Skeletal muscle tissue (tissue), 4 donors: ENCODE measurements around the gene RNF213. TPM values are rescaled to one million over a fixed set of nuclear protein-coding genes. Genes with fewer than 3 reads are reported as not detected.
"Not testable (repeated sequence)": the region's sequence is repeated elsewhere in the genome, so short reads cannot be mapped to it uniquely, and the experiment has no call there.

Experiments
- H3K27ac ChIP-seq: one replicate; pipeline ENCODE4 v1.7.0; 2013; ENCODE audit warnings: mild to moderate bottlenecking, low read depth, low read length, inconsistent platforms
- H3K27me3 ChIP-seq, 3 donors: one replicate each; pipeline ENCODE4 v1.7.0; 2013; ENCODE audit warnings: low read length in 3 of 3; ENCODE audit not compliant: control insufficient read depth in 3 of 3, insufficient read depth in 3 of 3
- H3K36me3 ChIP-seq, 3 donors: one replicate each; pipeline ENCODE4 v1.7.0; 2013; ENCODE audit warnings: low read length in 3 of 3; ENCODE audit not compliant: control insufficient read depth in 3 of 3, insufficient read depth in 3 of 3
- H3K4me1 ChIP-seq, 3 donors: one replicate each; pipeline ENCODE4 v1.7.0; 2013; ENCODE audit warnings: low read length in 3 of 3, mild to moderate bottlenecking in 3 of 3; ENCODE audit not compliant: control insufficient read depth in 3 of 3, insufficient read depth in 3 of 3
- H3K4me3 ChIP-seq, 3 donors: one replicate each; pipeline ENCODE4 v1.7.0; 2013; ENCODE audit warnings: low read length in 3 of 3
- H3K9ac ChIP-seq, 3 donors: one replicate each; pipeline ENCODE4 v1.7.0; 2013; ENCODE audit warnings: low read length in 3 of 3, mild to moderate bottlenecking in 3 of 3, moderate library complexity in 2 of 3, low read depth in 1 of 3
- H3K9me3 ChIP-seq, 3 donors: one replicate each; pipeline ENCODE4 v1.7.0; 2013; ENCODE audit warnings: low read length in 3 of 3; ENCODE audit not compliant: control insufficient read depth in 3 of 3
- total RNA-seq: library from RNA; depleted of rRNA; stranded (reverse); fragments of >200 nt; gene quantifications from one replicate; pipeline ENCODE4 v1.2.3, GENCODE V29; 2014
- donor health status: Osteomylitis.

Gene RNF213
- total RNA-seq, 1 donor from 2014 or later, result 63.2 TPM

- H3K4me3 ChIP-seq, result no peak overlapping the region
- no peaks in the 10 kb centered on the region for H3K9me3 ChIP-seq
- H3K4me1 ChIP-seq, result no peaks in the 10 kb centered on the region
- no peaks in the 10 kb centered on the region for H3K27me3 ChIP-seq
- H3K27ac ChIP-seq, result no peak overlapping the region
- H3K36me3 ChIP-seq, result peaks cover 53 to 60% (median 57%) of the 10 kb centered on the region in 3 donors
- H3K9ac ChIP-seq, result no peak overlapping the region
Observed at GRCh38 chr17:80312621-80313135, 52.0 kb downstream of the RNF213 start.

DNA sequence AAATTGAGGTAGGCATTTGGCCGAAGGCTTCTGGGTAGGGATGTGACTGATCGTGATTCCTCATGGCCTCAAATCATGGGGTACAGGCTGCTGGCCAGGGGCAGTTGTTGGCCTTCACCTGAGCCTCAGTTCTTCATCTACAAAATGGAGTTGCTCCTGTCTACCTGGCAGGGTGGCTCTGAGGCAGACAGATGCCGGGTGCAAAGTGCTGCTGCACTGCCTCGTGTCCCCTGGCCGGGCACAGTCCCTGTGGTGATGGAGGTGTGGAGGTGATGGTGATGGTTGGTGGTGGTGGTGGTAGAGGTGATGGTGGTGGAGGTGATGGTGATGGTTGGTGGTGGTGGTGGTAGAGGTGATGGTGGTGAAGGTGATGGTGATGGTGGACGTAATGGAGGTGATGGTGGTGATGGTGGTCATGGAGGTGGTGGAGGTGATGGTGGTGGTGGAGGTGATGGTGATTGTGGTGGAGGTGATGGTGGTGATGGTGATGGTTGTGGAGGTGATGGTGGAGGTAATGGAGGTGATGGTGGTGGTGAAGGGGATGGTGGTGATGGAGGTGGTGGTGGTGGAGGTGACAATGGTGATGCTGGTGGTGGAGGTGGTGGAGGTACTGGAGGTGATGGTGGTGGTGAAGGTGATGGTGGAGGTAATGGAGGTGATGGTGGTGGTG lies 52.6 kb downstream of the RNF213 start:
- Histone ChIP-seq H3K27ac (no peak overlapping the region), H3K4me1 (no peaks in the 10 kb centered on the region), H3K4me3 (no peak overlapping the region), H3K9me3 (no peaks in the 10 kb centered on the region), H3K36me3 (peaks cover 50 to 63% (median 55%) of the 10 kb centered on the region in 3 donors), H3K9ac (no peak overlapping the region), H3K27me3 (no peaks in the 10 kb centered on the region)

DNA sequence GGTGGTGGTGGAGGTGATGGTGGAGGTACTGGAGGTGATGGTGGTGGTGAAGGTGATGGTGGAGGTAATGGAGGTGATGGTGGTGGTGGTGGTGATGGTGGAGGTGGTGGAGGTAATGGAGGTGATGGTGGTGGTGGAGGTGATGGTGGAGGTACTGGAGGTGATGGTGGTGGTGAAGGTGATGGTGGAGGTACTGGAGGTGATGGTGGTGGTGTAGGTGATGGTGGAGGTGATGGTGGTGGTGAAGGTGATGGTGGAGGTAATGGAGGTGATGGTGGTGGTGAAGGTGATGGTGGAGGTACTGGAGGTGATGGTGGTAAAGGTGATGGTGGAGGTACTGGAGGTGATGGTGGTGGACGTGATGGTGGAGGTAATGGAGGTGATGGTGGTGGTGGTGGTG lies 53.3 kb downstream of the RNF213 start:
- H3K9ac ChIP-seq, H3K4me1 ChIP-seq, H3K27me3 ChIP-seq, H3K9me3 ChIP-seq, H3K27ac ChIP-seq, H3K4me3 ChIP-seq: not testable (repeated sequence)
- H3K36me3 ChIP-seq, result peaks cover 44 to 58% (median 52%) of the 10 kb centered on the region in 3 donors

DNA sequence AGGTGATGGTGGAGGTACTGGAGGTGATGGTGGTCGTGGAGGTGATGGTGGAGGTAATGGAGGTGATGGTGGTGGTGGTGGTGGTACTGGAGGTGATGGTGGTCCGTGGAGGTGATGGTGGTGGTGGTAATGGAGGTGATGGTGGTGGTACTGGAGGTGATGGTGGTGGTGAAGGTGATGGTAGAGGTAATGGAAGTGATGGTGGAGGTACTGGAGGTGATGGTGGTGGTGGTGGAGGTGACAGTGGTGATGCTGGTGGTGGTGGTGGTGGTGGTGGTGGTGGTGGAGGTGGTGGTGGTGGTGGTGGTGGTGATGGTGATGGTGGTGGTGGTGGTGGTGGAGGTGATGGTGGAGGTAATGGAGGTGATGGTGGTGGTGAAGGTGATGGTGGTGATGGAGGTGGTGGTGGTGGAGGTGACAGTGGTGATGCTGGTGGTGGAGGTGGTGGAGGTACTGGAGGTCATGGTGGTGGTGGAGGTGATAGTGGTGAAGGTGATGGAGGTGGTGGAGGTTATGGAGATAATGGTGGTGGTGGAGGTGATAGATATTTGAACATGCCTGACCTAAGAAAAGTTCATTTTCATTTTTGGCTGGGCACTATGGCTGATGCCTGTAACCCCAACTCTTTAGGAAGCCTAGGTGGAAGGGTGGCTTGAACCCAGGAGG lies 55.0 kb downstream of the RNF213 start:
- no peak overlapping the region for H3K9ac ChIP-seq
- H3K36me3 ChIP-seq, result peaks cover 49 to 57% (median 55%) of the 10 kb centered on the region in 3 donors
- H3K4me1 ChIP-seq, result peaks cover 0 to 11% (median 4%) of the 10 kb centered on the region in 3 donors
- no peak overlapping the region for H3K4me3 ChIP-seq
- H3K9me3 ChIP-seq, result no peaks in the 10 kb centered on the region
- H3K27ac ChIP-seq, result no peak overlapping the region
- no peaks in the 10 kb centered on the region for H3K27me3 ChIP-seq

GRCh38 chr17:80316431-80316830 lies 55.8 kb downstream of the RNF213 start:
- Histone ChIP-seq H3K9ac (no peak overlapping the region), H3K36me3 (peaks cover 46 to 57% (median 52%) of the 10 kb centered on the region in 3 donors), H3K9me3 (no peaks in the 10 kb centered on the region)

GRCh38 chr17:80316927-80317705 lies 56.5 kb downstream of the RNF213 start:
- Histone ChIP-seq H3K9me3 (no peaks in the 10 kb centered on the region), H3K27ac (no peak overlapping the region), H3K4me1 (peaks cover 0 to 11% (median 4%) of the 10 kb centered on the region in 3 donors), H3K36me3 (peaks cover 44 to 54% (median 51%) of the 10 kb centered on the region in 3 donors), H3K9ac (no peak overlapping the region), H3K27me3 (no peaks in the 10 kb centered on the region), H3K4me3 (no peak overlapping the region)

More at GRCh38 chr17:80316431-80316830, 55.8 kb downstream of the RNF213 start:
- H3K27me3 ChIP-seq, result no peaks in the 10 kb centered on the region
- H3K4me1 ChIP-seq, result peaks cover 0 to 11% (median 4%) of the 10 kb centered on the region in 3 donors
- H3K4me3 ChIP-seq, result no peak overlapping the region
- H3K27ac ChIP-seq, result no peak overlapping the region

DNA sequence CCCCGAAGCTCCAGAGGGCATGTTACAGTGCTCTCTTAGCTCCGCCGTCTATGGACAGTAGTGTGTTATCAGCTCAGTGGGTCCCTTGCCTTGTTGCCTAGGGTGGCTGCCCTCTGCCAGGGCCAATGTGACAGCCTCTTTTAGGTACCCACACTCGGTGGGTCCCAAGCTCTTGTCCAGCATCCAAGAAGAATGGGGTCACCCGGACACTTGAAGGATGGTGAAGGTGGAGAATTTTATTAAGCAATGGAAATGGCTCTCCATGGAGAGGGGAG lies 57.0 kb downstream of the RNF213 start:
- Histone ChIP-seq H3K36me3 (peaks cover 43 to 54% (median 53%) of the 10 kb centered on the region in 3 donors), H3K27ac (no peak overlapping the region), H3K9me3 (no peaks in the 10 kb centered on the region), H3K4me3 (no peak overlapping the region), H3K27me3 (no peaks in the 10 kb centered on the region), H3K9ac (no peak overlapping the region), H3K4me1 (peaks cover 0 to 11% (median 4%) of the 10 kb centered on the region in 3 donors)

- no peak overlapping the region for H3K27ac ChIP-seq
- H3K4me1 ChIP-seq, result peaks cover 0 to 11% (median 4%) of the 10 kb centered on the region in 3 donors
- no peak overlapping the region for H3K9ac ChIP-seq
- no peak overlapping the region for H3K4me3 ChIP-seq
- H3K36me3 ChIP-seq, result peaks cover 39 to 53% (median 52%) of the 10 kb centered on the region in 3 donors
- no peaks in the 10 kb centered on the region for H3K9me3 ChIP-seq
- H3K27me3 ChIP-seq, result no peaks in the 10 kb centered on the region
Observed at GRCh38 chr17:80318166-80318565, 57.5 kb downstream of the RNF213 start.

DNA sequence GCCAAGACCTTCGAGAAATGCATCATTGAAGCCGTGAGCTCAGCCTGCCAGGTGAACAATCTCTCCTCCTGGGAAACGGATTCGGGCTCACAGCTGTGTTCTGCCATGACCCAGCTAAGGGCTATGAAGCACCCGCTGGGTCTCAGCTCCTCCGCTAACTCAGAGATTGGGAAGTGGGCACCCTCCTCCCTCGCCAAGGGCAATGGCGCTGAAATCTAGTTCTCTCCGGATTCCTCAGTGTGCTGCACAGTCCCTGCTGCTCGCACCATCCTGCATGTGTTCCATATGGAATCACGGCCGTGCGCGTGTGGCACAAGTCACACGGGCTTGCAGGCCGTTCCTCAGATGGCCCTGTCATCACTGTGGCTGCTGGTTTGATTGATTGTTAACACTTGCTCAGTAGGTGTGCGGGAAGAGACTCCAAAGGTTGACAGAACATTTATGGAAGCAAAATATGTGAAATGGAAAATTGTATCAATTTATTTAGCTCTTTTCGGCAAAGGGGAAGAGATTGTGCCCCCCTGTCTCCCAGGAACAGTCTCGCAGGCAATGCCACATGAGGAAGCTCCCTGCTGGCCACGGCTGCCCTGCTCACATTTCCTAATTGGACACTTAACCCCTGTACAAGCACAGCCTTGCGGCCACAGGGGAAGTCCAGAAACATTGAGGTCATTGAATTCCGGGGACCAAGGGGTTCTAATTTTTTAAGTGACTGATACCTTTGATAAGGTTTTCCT lies 58.8 kb downstream of the RNF213 start:
- H3K27me3 ChIP-seq, result no peaks in the 10 kb centered on the region
- no peak overlapping the region for H3K4me3 ChIP-seq
- no peaks in the 10 kb centered on the region for H3K9me3 ChIP-seq
- H3K27ac ChIP-seq, result peak overlapping the region; percentile 36
- H3K36me3 ChIP-seq, result peaks cover 35 to 52% (median 48%) of the 10 kb centered on the region in 3 donors
- peaks cover 0 to 11% (median 4%) of the 10 kb centered on the region in 3 donors for H3K4me1 ChIP-seq
- peak overlapping the region in 1 of 3 donors; percentile 16 for H3K9ac ChIP-seq
